22Rv1 (cell line): ENCODE results near the gene ZFP92.

Experiments
- CTCF ChIP-seq: fragments of 450-650 bp; IDR thresholded peaks from 2 replicates; pipeline ENCODE4 v1.5.1; 2017; ENCODE audit warnings: mild to moderate bottlenecking
- ZFX ChIP-seq: fragments of 450-650 bp; IDR thresholded peaks from 2 replicates; pipeline ENCODE4 v1.6.1; 2017; ENCODE audit warnings: antibody characterized with exemption, borderline replicate concordance

- no peak for TF ChIP-seq ZFX
- no peak for TF ChIP-seq CTCF
Measured at GRCh38 chrX:153392642-153393321, 18.5 kb upstream of the ZFP92 start.
